GM19043 (cell line): ENCODE data around the gene ING3.

Source experiments
- ATAC-seq: cut with Tn5 transposase; IDR thresholded peaks from one replicate; pipeline ENCODE4 v1.9.1; 2021; ENCODE audit warnings: low read depth; ENCODE audit not compliant: unreplicated experiment

Gene ING3

GRCh38 chr7:121023683-121024511 is 73.3 kb downstream of the ING3 start:
- peak; percentile 57 for ATAC-seq

GRCh38 chr7:121024611-121025010 is 74.0 kb downstream of the ING3 start:
- ATAC-seq, result no peak

GRCh38 chr7:121026159-121026558 is 75.6 kb downstream of the ING3 start:
- ATAC-seq, result no peak

- no peak for ATAC-seq
Observed at GRCh38 chr7:121026577-121027111, 76.1 kb downstream of the ING3 start.
